SK-N-SH (cell line): ENCODE measurements around the gene HGS.
"Not testable (repeated sequence)": the region's sequence is repeated elsewhere in the genome, so short reads cannot be mapped to it uniquely, and the experiment has no call there.

ENCODE experiments used
- CTCF ChIP-seq: fragments of 200-600 bp; sonication (generic); IDR thresholded peaks from 2 replicates; pipeline ENCODE4 v1.6.1; 2017; ENCODE audit warnings: antibody characterized with exemption, mild to moderate bottlenecking, moderate library complexity
- EZH2phosphoT487 ChIP-seq: fragments of 200-600 bp; sonication (generic); IDR thresholded peaks from 2 replicates; pipeline ENCODE4 v1.6.1; 2017; ENCODE audit warnings: low read depth, mixed run types, mild to moderate bottlenecking, antibody characterized with exemption, moderate library complexity, borderline replicate concordance
- MXI1 ChIP-seq: IDR thresholded peaks from 2 replicates; pipeline ENCODE4 v1.6.1; 2012; ENCODE audit warnings: mild to moderate bottlenecking, low read depth, low read length, improper control_type of control experiment
- NRF1 ChIP-seq: IDR thresholded peaks from 2 replicates; pipeline ENCODE4 v1.6.1; 2012; ENCODE audit warnings: low read depth, mild to moderate bottlenecking, low read length
- POLR2AphosphoS5 ChIP-seq: IDR thresholded peaks from 2 replicates; pipeline ENCODE4 v1.6.1; 2012; ENCODE audit warnings: low read depth, low read length
- SMC3 ChIP-seq: IDR thresholded peaks from 2 replicates; pipeline ENCODE4 v1.6.1; 2012; ENCODE audit warnings: low read depth, low read length, improper control_type of control experiment
- TAF1 ChIP-seq: IDR thresholded peaks from 2 replicates; pipeline ENCODE4 v1.6.1; 2012; ENCODE audit warnings: low read depth, mild to moderate bottlenecking, low read length, moderate library complexity, borderline replicate concordance
- TEAD4 ChIP-seq: IDR thresholded peaks from 2 replicates; pipeline ENCODE4 v1.4.0; 2012; ENCODE audit warnings: mild to moderate bottlenecking, borderline replicate concordance; ENCODE audit not compliant: insufficient read depth

- not testable (repeated sequence) for TF ChIP-seq CTCF, EZH2phosphoT487, TAF1, NRF1, MXI1, TEAD4, SMC3, POLR2AphosphoS5
These were observed 55.8 kb downstream of the HGS start for GRCh38 chr17:81739593-81739992.
